OCI-LY3 (cell line): Measurements from ENCODE around the gene ASTN2.

Source experiments
- H2AFZ ChIP-seq: fragments of 200-600, 300-600 bp; shearing (Covaris generic); 2 replicates; pipeline ENCODE4 v1.6.0; 2014; ENCODE audit warnings: antibody characterized with exemption, low read depth, low read length
- H3K27ac ChIP-seq: fragments of 200-600, 300-600 bp; sonication (generic); 2 replicates; pipeline ENCODE4 v1.5.1; 2014; ENCODE audit warnings: mild to moderate bottlenecking, low read length, moderate library complexity, mixed read lengths
- H3K27me3 ChIP-seq: fragments of 200-600, 300-600 bp; sonication (generic); 2 replicates; pipeline ENCODE4 v1.6.1; 2014; ENCODE audit warnings: low read depth, low read length, mixed read lengths
- H3K36me3 ChIP-seq: fragments of 200-600, 300-600 bp; sonication (generic); replicated peaks from 2 replicates; pipeline ENCODE3; 2014; ENCODE audit warnings: low read depth, low read length, mixed read lengths
- H3K4me1 ChIP-seq: fragments of 300-600, 200-600 bp; sonication (generic); 2 replicates; pipeline ENCODE4 v1.6.1; 2014; ENCODE audit warnings: low read length, mixed read lengths
- H3K4me2 ChIP-seq: fragments of 200-600, 300-600 bp; sonication (generic); 2 replicates; pipeline ENCODE4 v1.6.1; 2014; ENCODE audit warnings: low read length, mixed read lengths
- H3K4me3 ChIP-seq: fragments of 300-600, 200-600 bp; sonication (generic); 2 replicates; pipeline ENCODE4 v1.5.1; 2014; ENCODE audit warnings: antibody characterized with exemption, mild to moderate bottlenecking, low read length, moderate library complexity
- H3K79me2 ChIP-seq: fragments of 300-600, 200-600 bp; shearing (Covaris generic); 2 replicates; pipeline ENCODE4 v1.6.1; 2014; ENCODE audit warnings: mild to moderate bottlenecking, low read length, mixed read lengths
- H3K9ac ChIP-seq: fragments of 300-600, 200-600 bp; shearing (Covaris generic); 2 replicates; pipeline ENCODE4 v1.6.0; 2014; ENCODE audit warnings: mild to moderate bottlenecking, low read length, moderate library complexity
- H3K9me3 ChIP-seq: fragments of 200-600, 300-600 bp; shearing (Covaris generic); 2 replicates; pipeline ENCODE4 v1.6.1; 2014; ENCODE audit warnings: low read length, mixed read lengths; ENCODE audit not compliant: insufficient read depth
- H4K20me1 ChIP-seq: fragments of 200-600, 300-600 bp; sonication (generic); 2 replicates; pipeline ENCODE4 v1.6.1; 2016; ENCODE audit warnings: low read length, mixed read lengths; ENCODE audit not compliant: insufficient read depth
- EZH2phosphoT487 ChIP-seq: fragments of 200-600 bp; shearing (Covaris generic); IDR thresholded peaks from 2 replicates; pipeline ENCODE4 v1.6.1; 2018; ENCODE audit warnings: antibody characterized with exemption, mixed run types, low read depth
- TF ChIP-seq, protein P1 (sequence below): fragments of 200-600, 300-600 bp; sonication (generic); IDR thresholded peaks from 2 replicates; pipeline ENCODE4 v1.5.1; 2014; ENCODE audit warnings: antibody characterized with exemption, low read length, low read depth

ASTN2 gene

DNA sequence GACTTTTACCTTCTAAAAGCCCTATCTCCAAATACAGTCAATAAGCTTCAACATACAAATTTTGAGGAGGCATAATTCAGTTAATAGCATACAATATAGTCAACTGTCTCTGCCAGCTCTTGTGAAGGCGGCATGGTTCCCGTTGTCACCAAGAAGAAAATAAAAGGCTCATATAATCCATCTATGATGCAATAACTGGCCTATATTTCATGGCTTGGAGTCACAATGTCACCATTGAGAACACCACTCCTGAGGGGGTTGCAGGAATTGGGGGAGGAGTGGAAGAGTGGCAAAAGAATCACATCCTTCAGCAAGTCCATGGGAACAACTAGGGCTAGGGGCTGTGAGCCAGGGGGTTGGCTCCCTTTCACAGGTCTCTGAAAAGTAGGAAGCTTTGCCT lies 16.0 kb upstream of the ASTN2 start:
- no peak for TF ChIP-seq EZH2phosphoT487
- TF ChIP-seq, protein P1, sequence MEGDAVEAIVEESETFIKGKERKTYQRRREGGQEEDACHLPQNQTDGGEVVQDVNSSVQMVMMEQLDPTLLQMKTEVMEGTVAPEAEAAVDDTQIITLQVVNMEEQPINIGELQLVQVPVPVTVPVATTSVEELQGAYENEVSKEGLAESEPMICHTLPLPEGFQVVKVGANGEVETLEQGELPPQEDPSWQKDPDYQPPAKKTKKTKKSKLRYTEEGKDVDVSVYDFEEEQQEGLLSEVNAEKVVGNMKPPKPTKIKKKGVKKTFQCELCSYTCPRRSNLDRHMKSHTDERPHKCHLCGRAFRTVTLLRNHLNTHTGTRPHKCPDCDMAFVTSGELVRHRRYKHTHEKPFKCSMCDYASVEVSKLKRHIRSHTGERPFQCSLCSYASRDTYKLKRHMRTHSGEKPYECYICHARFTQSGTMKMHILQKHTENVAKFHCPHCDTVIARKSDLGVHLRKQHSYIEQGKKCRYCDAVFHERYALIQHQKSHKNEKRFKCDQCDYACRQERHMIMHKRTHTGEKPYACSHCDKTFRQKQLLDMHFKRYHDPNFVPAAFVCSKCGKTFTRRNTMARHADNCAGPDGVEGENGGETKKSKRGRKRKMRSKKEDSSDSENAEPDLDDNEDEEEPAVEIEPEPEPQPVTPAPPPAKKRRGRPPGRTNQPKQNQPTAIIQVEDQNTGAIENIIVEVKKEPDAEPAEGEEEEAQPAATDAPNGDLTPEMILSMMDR = no peak

DNA sequence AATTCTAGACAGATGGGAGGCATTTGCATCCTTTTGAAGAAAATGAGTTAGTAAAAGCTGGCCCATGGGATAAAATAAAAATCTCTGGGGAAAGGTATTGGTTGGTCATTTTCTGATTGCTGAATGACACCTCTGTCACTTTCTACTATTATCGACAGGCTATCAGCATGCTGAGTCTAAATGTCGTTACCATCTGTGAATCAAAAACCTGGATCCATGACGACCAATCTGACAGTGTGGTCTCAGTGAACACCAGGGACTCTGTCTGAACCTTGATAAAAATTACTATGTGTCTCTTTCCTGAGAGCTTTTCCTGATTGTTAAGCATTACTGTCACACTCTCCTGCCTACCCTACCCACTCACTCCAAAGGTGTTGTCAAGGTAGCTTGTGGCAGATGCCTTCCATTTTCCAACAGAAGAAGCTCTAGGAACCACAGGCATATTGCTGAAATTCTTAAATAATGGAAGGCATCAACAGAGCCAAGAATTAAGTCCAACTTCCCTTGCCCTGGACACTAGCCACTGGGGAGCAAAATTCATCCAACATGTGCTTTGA lies 12.6 kb upstream of the ASTN2 start:
- TF ChIP-seq EZH2phosphoT487 = no peak
- TF ChIP-seq, protein P1 = no peak
- no peak overlapping the region for H3K9ac ChIP-seq
- H3K4me2 ChIP-seq = no peak overlapping the region
- no peaks in the 10 kb centered on the region for H3K9me3 ChIP-seq
- H3K27ac ChIP-seq = no peak overlapping the region
- H3K27me3 ChIP-seq = no peaks in the 10 kb centered on the region
- no peaks in the 10 kb centered on the region for H3K4me1 ChIP-seq
- no peaks in the 10 kb centered on the region for H4K20me1 ChIP-seq
- no peaks in the 10 kb centered on the region for H3K36me3 ChIP-seq
- no peak overlapping the region for H3K4me3 ChIP-seq
- no peaks in the 10 kb centered on the region for H3K79me2 ChIP-seq
- no peak overlapping the region for H2AFZ ChIP-seq

More for the DNA sequence above, 16.0 kb upstream of the ASTN2 start:
- Histone ChIP-seq H3K9ac (no peak overlapping the region), H4K20me1 (no peaks in the 10 kb centered on the region), H3K9me3 (no peaks in the 10 kb centered on the region), H3K27ac (no peak overlapping the region), H2AFZ (no peak overlapping the region), H3K79me2 (no peaks in the 10 kb centered on the region), H3K4me1 (no peaks in the 10 kb centered on the region), H3K27me3 (peaks cover 7% of the 10 kb centered on the region), H3K4me3 (no peak overlapping the region), H3K4me2 (no peak overlapping the region), H3K36me3 (no peaks in the 10 kb centered on the region)

DNA sequence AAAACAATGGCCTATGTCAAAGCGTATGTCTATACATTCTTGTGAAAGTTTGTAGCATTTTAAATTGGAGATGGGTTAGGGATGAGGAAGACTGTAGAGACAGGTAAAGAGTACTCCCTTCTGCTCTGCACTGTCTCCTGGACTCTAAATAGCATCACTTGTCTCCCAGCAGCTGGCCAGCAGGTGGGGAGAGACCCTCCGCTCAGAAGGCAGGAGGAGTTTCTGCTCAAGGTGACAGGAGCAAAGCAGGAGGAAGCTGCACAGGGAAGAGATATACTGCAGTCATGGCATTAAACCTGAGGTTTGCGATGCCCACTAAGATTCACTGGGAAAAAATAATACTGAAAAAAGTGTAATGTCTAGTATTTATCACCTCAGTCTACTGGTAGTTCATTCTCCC lies 10.7 kb upstream of the ASTN2 start:
- TF ChIP-seq EZH2phosphoT487 = no peak
- TF ChIP-seq, protein P1 = no peak
- no peak overlapping the region for H3K9ac ChIP-seq
- no peak overlapping the region for H3K4me2 ChIP-seq
- H2AFZ ChIP-seq = no peak overlapping the region
- H3K79me2 ChIP-seq = no peaks in the 10 kb centered on the region
- H3K27ac ChIP-seq = no peak overlapping the region
- H3K4me1 ChIP-seq = no peaks in the 10 kb centered on the region
- H4K20me1 ChIP-seq = no peaks in the 10 kb centered on the region
- H3K4me3 ChIP-seq = no peak overlapping the region
- H3K36me3 ChIP-seq = no peaks in the 10 kb centered on the region
- H3K9me3 ChIP-seq = no peaks in the 10 kb centered on the region
- H3K27me3 ChIP-seq = no peaks in the 10 kb centered on the region

DNA sequence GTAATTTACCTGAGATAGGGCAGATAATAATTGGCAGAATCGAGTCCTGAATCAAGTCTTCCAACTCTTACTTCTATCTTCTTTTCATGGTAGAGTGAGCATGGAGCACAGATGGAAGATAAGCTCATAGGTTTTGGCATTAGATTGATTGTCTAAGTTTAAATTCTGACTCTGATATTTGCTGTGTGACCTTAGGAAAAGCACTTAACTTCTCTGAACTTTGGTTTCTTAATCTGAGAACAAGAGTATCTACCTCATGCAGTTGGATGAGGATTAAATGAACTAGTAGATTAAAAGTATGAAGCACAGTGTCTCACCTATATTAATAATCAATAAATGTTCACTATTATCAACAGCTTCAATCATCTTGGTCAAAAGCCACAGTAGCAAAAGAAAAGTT lies 9.4 kb upstream of the ASTN2 start:
- Histone ChIP-seq H3K9me3 (no peaks in the 10 kb centered on the region), H3K4me2 (no peak overlapping the region), H4K20me1 (no peaks in the 10 kb centered on the region), H3K79me2 (no peaks in the 10 kb centered on the region), H3K4me3 (no peak overlapping the region), H3K9ac (no peak overlapping the region), H3K4me1 (no peaks in the 10 kb centered on the region), H2AFZ (no peak overlapping the region), H3K36me3 (no peaks in the 10 kb centered on the region), H3K27me3 (no peaks in the 10 kb centered on the region), H3K27ac (no peak overlapping the region)
- TF ChIP-seq, protein P1 = no peak
- no peak for TF ChIP-seq EZH2phosphoT487
